Peyer's patch (tissue), 4 donors: ENCODE results near the gene PDZK1IP1. TPM values are rescaled to one million over a fixed set of nuclear protein-coding genes. Genes with fewer than 3 reads are reported as not detected.
"Not testable (repeated sequence)": the region's sequence is repeated elsewhere in the genome, so short reads cannot be mapped to it uniquely, and the experiment has no call there.

Source experiments
- DNase-seq, 3 donors: peaks; one replicate each; pipeline ENCODE4 v3.0.0-alpha.2; 2017 to 2019
- H3K27ac ChIP-seq, 4 donors: fragments of 200-600 bp; sonication (generic); one replicate each; pipeline ENCODE4 v1.5.1; 2016 to 2019
- H3K27me3 ChIP-seq, 2 donors: fragments of 200-600 bp; sonication (generic); one replicate each; pipeline ENCODE4 v1.5.1; 2019
- H3K36me3 ChIP-seq, 3 donors: fragments of 200-600 bp; sonication (generic); one replicate each; pipeline ENCODE4 v1.5.1; 2016 to 2019
- H3K4me1 ChIP-seq, 4 donors: fragments of 200-600 bp; sonication (generic); one replicate each; pipeline ENCODE4 v1.5.1; 2016 to 2019
- H3K4me3 ChIP-seq, 4 donors: fragments of 200-600 bp; sonication (generic); 1 replicate in 3 of 4; 2 replicates in 1 of 4; pipeline ENCODE4 v1.5.1; 2016 to 2019; ENCODE audit warnings: mild to moderate bottlenecking in 1 of 4
- H3K9me3 ChIP-seq, 4 donors: fragments of 200-600 bp; sonication (generic); one replicate each; pipeline ENCODE4 v1.5.1; 2016 to 2019; ENCODE audit warnings: mild to moderate bottlenecking in 1 of 4
- POLR2A ChIP-seq, 2 donors: fragments of 450-650 bp; IDR thresholded peaks; one replicate each; pipeline ENCODE4 v1.5.1; 2017; ENCODE audit warnings: antibody characterized with exemption in 2 of 2, mild to moderate bottlenecking in 2 of 2, moderate library complexity in 2 of 2
- total RNA-seq, 4 donors: library from RNA; depleted of rRNA; stranded (reverse); fragments of >200 nt; gene quantifications; one replicate each; pipeline ENCODE4 v1.1.0, GENCODE V29; 2016
- TF ChIP-seq, protein P1 (sequence below), 6 experiments: fragments of 450-650 bp in 4 of 6; fragments of 200-600 bp in 2 of 6; sonication (generic) in 1 of 6; IDR thresholded peaks; one replicate each; pipeline ENCODE4 v1.5.1; 2017 to 2019; ENCODE audit warnings: antibody characterized with exemption in 6 of 6, mild to moderate bottlenecking in 3 of 6, moderate library complexity in 1 of 6

PDZK1IP1 gene
- total RNA-seq, 4 donors from 2014 or later: 5.8 to 224 (median 104) TPM

- no peak overlapping the region for H3K27ac ChIP-seq
- no peaks in the 10 kb centered on the region for H3K36me3 ChIP-seq
- H3K27me3 ChIP-seq: no peaks in the 10 kb centered on the region
- DNase-seq: no peak
- no peak overlapping the region for H3K4me3 ChIP-seq
- no peaks in the 10 kb centered on the region for H3K4me1 ChIP-seq
- H3K9me3 ChIP-seq: no peaks in the 10 kb centered on the region
- no peak for TF ChIP-seq POLR2A (IDR thresholded peaks at IDR 0.05)
- TF ChIP-seq, protein P1, sequence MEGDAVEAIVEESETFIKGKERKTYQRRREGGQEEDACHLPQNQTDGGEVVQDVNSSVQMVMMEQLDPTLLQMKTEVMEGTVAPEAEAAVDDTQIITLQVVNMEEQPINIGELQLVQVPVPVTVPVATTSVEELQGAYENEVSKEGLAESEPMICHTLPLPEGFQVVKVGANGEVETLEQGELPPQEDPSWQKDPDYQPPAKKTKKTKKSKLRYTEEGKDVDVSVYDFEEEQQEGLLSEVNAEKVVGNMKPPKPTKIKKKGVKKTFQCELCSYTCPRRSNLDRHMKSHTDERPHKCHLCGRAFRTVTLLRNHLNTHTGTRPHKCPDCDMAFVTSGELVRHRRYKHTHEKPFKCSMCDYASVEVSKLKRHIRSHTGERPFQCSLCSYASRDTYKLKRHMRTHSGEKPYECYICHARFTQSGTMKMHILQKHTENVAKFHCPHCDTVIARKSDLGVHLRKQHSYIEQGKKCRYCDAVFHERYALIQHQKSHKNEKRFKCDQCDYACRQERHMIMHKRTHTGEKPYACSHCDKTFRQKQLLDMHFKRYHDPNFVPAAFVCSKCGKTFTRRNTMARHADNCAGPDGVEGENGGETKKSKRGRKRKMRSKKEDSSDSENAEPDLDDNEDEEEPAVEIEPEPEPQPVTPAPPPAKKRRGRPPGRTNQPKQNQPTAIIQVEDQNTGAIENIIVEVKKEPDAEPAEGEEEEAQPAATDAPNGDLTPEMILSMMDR (IDR thresholded peaks at IDR 0.05): no peak
These were observed 28.4 kb downstream of the PDZK1IP1 start for GRCh38 chr1:47161298-47162040.

DNA sequence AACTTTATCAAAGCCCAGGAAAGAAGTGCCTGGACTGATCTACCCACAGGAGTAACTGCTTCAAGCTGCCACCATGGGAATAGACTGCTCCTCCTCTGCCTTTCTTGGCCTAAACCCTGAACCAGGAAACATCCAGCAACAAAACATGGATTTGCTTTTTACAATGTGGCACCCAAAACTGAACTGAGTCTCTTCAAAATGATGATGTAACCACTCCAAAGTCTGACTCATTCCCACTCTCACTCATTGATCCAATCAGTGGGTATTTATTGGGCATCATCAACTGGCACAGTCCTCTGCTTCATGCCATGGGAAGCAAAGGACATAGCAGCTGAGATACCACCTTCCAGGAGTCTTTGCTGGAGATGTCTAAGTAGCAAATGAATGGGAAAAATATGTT, 29.1 kb downstream of the PDZK1IP1 start:
- Histone ChIP-seq H3K36me3 (no peaks in the 10 kb centered on the region), H3K27me3 (no peaks in the 10 kb centered on the region), H3K27ac (no peak overlapping the region), H3K4me1 (no peaks in the 10 kb centered on the region), H3K4me3 (no peak overlapping the region), H3K9me3 (no peaks in the 10 kb centered on the region)
- TF ChIP-seq, protein P1 (IDR thresholded peaks at IDR 0.05): no peak
- no peak for TF ChIP-seq POLR2A (IDR thresholded peaks at IDR 0.05)
- DNase-seq: no peak

GRCh38 chr1:47157957-47158356, 31.9 kb downstream of the PDZK1IP1 start:
- not testable (repeated sequence) for DNase-seq, H3K27me3 ChIP-seq, H3K4me1 ChIP-seq, H3K4me3 ChIP-seq, H3K9me3 ChIP-seq, H3K27ac ChIP-seq, H3K36me3 ChIP-seq

GRCh38 chr1:47156457-47156856, 33.4 kb downstream of the PDZK1IP1 start:
- not testable (repeated sequence) for H3K27me3 ChIP-seq, DNase-seq, H3K9me3 ChIP-seq

GRCh38 chr1:47149162-47149561, 40.7 kb downstream of the PDZK1IP1 start:
- not testable (repeated sequence) for H3K27me3 ChIP-seq, DNase-seq, H3K36me3 ChIP-seq, H3K4me1 ChIP-seq, H3K9me3 ChIP-seq, H3K4me3 ChIP-seq, H3K27ac ChIP-seq

More at GRCh38 chr1:47156457-47156856, 33.4 kb downstream of the PDZK1IP1 start:
- not testable (repeated sequence) for H3K27ac ChIP-seq, H3K36me3 ChIP-seq, H3K4me3 ChIP-seq, H3K4me1 ChIP-seq

GRCh38 chr1:47147047-47147785, 42.6 kb downstream of the PDZK1IP1 start:
- TF ChIP-seq, protein P1 (IDR thresholded peaks at IDR 0.05): no peak
- no peak for TF ChIP-seq POLR2A (IDR thresholded peaks at IDR 0.05)
- H3K36me3 ChIP-seq: no peaks in the 10 kb centered on the region
- no peaks in the 10 kb centered on the region for H3K9me3 ChIP-seq
- no peak overlapping the region for H3K27ac ChIP-seq
- H3K4me3 ChIP-seq: no peak overlapping the region
- H3K4me1 ChIP-seq: no peaks in the 10 kb centered on the region
- no peaks in the 10 kb centered on the region for H3K27me3 ChIP-seq
- DNase-seq: no peak

DNA sequence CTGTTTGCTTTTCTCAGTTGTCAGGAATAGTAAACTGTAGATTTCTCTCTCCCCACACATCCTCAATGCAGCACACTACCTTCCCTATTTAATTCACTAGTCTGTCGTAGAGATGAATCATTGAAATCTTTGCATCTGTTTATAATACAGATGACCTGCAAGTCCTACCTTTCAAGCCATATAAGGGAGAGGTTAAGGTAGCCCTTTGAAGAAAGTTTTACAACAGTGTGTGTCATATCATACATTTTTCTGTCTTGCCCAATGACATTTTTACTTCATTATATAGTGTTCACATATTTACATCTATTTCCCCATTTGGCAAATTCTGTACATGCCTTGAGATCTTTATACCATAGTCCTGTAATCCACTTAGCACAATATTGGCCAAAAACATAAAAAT, 43.3 kb downstream of the PDZK1IP1 start:
- H3K36me3 ChIP-seq, H3K9me3 ChIP-seq, DNase-seq, H3K27me3 ChIP-seq, H3K4me3 ChIP-seq, H3K4me1 ChIP-seq, H3K27ac ChIP-seq: not testable (repeated sequence)

- not testable (repeated sequence) for H3K27me3 ChIP-seq, H3K4me3 ChIP-seq, H3K36me3 ChIP-seq, H3K27ac ChIP-seq, H3K4me1 ChIP-seq, H3K9me3 ChIP-seq, DNase-seq
These were observed 46.2 kb downstream of the PDZK1IP1 start for GRCh38 chr1:47143654-47144053.

DNA sequence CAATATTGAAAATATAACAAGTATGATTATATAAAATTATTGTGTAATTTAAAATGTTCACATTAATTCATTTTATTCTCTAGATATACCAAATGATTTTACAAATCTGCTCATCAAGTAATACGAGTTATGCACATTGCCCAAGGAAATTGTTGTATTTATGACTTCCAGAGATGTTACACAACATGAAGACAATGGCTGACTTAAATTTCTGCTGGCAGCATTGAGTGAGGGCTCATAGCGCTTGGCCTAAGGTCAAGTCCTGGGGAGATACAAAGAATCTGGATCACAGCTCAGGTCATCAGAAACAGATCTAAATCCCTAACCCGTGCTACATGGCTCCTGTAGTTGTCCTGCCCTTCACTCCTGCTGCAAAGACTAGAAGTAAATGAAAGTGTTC, 49.5 kb downstream of the PDZK1IP1 start:
- not testable (repeated sequence) for H3K27me3 ChIP-seq, H3K36me3 ChIP-seq, H3K27ac ChIP-seq, H3K4me3 ChIP-seq, H3K4me1 ChIP-seq, H3K9me3 ChIP-seq, DNase-seq
